GM21786 (cell line): ENCODE results near the gene TGFB2.
A peak's percentile ranks its signal among the peaks of the same experiment; 100 is the strongest.

Experiments used
- ATAC-seq: cut with Tn5 transposase; IDR thresholded peaks from one replicate; pipeline ENCODE4 v1.9.1; 2021; ENCODE audit not compliant: unreplicated experiment

Gene TGFB2

DNA sequence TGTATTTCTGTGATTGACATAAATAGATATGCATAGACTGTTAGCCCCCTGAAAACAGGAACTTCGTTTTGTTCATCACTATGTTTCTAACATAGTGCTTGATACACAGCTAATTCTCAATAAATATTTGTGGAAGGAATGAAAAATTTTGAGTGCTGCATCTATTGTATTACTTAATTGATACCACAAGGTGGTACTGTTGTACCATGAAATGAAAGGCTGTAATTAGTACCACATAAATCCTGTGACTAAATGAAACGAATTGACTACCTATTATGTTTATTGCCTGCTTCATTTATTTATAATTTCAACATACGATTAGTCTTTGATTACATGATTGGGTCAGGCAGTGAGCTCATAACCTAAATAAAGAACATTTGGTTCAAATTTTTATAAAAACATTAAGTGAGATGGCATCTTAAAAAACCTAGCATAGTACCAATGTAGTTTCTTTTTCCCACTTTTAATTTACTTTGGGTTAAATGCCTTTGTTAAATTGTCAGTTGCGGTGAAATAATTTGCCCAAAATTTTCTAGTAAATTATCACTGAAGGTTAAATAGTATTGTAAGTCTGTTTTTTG lies 15.0 kb upstream of the TGFB2 start:
- peak; percentile 71 for ATAC-seq

DNA sequence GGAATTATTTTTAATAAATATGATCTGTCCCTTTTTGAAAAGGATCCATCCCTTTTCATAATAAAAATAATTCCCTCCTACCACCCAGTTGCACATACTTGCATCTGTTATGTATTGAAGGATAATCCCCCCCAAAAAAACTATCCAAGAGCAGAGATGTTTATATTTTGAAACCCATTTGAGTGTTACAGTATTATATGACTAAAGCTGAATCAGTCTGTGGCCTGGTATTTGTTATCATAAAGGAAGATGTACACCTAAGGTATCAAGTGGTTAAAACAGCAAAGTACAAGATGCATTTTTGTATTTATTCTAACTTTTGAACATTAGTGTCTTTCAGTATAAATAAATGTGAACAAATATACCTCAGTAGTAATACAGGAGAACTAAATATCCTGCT lies 12.7 kb upstream of the TGFB2 start:
- no peak for ATAC-seq

DNA sequence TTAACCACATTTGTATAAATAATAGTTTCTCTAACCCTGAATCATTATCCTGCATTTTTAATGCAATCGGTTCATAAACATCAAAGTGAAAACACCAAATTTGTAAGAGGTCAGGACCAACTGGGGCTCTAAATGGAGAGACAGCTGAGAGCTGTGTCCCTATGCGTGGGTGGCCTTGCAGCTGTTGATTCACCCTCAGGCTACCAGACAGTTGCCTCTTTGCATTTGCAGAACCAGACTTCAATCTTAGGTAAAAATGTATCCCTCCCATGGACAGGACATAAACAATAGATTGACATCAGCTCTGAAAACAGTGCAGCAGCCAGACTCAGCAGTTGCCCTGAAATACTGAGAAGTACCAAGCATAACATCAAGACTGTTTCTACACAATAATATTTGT lies 8.8 kb upstream of the TGFB2 start:
- no peak for ATAC-seq

DNA sequence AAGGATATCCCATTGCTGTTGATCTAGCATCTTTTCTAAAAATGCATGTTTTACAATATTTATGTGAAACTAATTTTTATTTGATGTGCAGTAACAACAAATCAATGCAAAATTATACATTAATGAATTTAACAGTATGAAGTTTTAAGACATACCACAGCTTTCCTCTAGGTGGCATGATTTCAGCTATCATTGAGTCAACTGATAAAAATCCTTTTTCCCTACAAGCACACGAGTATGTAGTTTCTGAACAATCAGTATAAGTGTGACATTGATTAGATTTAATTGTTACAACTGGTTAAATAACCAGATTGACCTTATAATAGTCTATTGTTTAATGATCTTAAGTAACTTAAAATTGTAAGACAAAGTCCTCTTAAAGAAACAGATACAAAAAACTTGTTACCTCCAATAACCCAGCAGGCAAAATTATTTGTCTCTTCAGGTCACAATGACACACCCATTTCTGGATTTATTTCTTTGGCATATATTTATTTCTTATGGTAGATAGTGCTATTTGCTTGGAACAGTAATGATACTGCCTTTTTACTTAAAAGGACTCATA lies 5.8 kb upstream of the TGFB2 start:
- ATAC-seq, result peak; percentile 75

DNA sequence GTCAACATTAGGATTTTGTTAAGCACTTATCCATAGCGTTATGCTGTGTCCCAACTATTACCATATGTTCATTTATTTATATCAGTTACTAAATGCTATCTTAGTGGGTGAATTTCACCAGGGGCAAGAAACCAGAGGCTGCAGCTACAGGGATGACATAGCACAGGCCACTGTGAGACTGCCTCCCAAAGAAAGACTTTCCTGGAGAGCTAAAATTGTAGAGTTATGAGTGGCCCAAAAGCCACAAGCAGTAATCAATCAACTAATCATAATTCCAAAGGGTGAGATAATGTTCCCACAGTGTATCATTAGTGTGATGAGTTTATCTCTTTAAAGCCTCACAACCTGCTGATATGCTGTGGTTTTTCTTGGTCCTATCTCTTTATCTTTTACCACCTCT lies 3.8 kb upstream of the TGFB2 start:
- no peak for ATAC-seq

DNA sequence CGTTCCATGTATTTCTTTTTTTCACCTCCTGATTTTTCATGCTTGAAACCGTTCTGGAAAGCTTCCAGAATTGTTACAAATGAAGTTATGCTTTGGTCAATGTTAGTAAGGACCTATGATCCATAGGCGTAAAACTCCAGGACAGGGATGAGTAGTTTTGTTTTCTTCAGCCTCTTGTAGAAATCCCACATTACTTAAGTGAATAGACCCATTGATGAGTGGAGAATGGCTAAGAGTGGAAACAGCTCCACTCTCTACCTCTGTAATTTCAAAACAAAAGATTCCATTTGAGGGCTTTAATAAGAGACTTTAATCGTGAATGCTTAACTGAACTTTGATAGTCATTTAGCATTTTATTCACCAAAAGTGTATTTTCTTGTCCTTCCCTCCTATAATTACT lies 3.0 kb upstream of the TGFB2 start:
- no peak for ATAC-seq

DNA sequence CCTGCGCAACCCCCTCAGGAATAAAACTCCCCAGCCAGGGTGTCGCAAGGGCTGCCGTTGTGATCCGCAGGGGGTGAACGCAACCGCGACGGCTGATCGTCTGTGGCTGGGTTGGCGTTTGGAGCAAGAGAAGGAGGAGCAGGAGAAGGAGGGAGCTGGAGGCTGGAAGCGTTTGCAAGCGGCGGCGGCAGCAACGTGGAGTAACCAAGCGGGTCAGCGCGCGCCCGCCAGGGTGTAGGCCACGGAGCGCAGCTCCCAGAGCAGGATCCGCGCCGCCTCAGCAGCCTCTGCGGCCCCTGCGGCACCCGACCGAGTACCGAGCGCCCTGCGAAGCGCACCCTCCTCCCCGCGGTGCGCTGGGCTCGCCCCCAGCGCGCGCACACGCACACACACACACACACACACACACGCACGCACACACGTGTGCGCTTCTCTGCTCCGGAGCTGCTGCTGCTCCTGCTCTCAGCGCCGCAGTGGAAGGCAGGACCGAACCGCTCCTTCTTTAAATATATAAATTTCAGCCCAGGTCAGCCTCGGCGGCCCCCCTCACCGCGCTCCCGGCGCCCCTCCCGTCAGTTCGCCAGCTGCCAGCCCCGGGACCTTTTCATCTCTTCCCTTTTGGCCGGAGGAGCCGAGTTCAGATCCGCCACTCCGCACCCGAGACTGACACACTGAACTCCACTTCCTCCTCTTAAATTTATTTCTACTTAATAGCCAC lies 696 bp downstream of the TGFB2 start:
- ATAC-seq, result peak; percentile 41

DNA sequence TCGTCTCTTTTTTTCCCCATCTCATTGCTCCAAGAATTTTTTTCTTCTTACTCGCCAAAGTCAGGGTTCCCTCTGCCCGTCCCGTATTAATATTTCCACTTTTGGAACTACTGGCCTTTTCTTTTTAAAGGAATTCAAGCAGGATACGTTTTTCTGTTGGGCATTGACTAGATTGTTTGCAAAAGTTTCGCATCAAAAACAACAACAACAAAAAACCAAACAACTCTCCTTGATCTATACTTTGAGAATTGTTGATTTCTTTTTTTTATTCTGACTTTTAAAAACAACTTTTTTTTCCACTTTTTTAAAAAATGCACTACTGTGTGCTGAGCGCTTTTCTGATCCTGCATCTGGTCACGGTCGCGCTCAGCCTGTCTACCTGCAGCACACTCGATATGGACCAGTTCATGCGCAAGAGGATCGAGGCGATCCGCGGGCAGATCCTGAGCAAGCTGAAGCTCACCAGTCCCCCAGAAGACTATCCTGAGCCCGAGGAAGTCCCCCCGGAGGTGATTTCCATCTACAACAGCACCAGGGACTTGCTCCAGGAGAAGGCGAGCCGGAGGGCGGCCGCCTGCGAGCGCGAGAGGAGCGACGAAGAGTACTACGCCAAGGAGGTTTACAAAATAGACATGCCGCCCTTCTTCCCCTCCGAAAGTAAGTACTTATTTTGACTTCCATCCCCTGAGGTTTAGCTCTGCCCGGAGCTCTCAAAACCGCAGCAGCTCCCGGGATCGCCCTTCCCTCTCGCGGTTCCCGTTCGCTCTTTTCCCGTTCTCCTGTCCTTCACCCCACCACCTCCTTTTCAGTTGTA lies 1.5 kb downstream of the TGFB2 start:
- no peak for ATAC-seq

DNA sequence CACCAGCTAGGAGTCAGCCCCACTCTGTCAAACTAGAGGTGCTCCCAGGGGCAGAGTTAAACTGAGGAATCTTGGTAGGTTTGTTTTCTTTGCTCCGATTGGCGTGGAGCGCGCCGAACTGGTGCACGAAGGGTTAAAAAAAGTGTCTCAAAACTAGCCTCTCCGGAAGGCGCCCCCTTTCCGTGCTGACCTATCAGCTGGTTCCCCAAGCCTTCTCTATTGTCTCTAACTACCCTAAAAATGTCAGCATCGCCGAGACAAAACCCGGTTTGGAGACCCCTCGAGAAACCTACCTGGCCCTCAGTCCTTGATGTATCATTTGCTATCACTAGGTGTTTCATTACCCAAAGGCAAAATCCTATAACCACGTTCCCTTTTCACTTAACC lies 2.2 kb downstream of the TGFB2 start:
- ATAC-seq, result no peak

DNA sequence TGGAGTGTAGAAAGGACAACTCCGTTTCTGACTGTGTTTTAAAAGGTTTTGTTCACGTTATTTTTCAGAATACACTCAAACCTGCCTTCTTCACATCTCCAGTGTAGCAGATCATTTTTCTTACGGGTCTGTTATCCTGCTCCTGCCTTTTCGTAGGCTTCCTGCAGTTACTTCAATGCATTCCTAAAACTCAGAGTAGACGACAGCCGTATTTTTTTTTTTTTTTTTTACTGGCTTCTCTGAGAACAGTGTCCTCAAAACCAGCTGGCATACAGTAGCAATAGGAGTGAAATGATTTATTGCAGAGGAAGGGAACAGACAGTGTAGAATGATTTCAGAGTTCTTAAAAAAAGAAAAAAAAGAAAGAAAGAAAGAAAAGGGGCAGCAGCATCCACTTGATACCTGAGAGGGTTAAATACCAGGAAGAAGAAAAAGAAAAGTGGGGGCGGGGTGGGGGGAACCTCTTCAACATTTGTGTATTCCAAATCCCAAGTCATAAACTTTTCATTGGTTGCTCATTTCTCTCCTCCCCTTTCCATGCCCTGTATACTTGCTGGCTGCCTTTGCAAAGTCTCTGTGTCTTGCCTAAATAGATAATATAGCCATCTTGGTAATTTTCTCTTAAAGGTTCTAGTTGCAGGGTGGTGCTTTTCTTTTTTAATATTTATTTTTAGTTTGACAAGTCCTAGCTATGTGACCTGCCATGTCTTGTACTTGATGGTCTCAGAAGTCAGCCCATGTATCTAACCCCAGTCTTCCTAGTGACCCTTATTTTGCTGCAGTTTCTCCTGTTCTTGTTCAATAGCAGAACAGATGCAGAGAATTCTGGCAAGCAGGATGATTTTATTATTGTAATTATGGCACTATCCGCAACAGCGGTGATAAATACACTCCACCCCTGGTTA lies 2.8 kb downstream of the TGFB2 start:
- ATAC-seq, result no peak

DNA sequence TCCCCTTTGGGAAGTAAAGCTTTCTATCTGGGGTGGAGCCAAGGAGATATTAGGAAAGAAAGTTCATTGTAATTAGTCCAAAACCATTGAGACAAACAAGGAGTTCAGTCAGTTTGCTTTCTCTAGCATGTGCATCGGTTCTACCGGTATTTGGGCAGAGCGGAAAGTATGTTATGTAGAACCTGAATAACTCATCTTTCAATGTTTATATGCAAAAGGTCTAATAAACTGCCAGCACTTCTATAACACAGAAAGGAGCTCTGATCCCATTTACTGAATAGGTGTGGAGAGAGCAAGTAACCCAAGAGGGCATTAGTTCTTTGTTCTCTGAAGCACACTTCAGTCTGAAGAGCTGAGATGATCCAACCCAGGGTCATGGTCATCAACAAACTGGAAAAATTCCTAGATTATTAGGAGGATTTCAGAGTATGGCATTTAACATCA lies 3.5 kb downstream of the TGFB2 start:
- ATAC-seq, result no peak

DNA sequence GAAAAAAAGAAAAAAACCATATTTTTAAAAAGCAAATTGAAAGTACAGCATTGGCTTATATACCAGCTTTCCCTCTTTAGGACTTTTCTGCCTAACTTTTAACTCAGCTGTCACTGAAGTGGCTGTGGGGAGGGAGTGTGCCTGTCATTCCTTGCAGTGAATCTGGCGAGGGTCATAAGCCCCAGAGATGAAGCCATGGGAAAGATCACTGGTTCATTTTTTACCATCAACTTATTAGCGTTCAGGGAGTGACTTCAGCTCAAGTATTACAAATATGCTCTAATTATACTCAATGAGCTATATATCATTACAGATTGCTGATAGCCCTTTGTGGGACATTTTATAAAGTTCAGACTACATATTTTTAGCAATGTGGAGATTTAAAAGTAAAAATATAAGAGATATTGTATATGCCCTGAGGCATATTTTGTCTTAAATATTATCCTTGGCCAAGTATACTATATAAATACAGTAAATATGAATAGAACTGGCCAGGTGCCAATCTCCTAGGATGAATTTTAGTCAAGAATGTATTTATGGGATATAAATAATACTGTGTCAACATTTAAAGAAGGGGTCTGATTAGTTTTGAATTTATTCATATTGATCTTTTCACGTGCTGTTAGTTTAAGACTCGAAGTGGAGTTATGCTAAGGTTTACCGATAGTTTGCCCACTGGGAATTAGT lies 4.4 kb downstream of the TGFB2 start:
- ATAC-seq, result no peak

DNA sequence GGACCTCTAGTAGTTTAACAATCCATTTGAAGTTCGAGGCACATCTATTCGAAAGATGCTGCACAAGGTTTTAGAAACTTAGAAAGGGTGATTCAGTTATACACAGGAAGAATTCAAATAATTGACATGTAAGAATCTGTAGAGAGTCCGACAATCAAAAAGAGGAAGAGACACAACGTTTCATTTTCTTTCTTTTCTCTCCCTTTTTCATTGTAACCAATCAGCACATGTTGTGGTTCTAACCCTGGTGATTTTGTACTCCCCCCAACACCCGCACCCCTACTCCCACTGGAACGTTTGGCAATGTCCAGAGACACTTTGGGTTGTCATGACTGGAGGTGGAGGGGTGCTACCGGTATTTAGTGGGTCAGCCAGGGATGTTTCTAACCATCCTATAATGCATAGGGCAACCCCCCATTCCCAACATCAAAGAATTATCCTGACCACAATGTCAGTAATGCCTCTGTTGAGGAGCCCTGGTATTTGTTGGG lies 4.9 kb downstream of the TGFB2 start:
- no peak for ATAC-seq

DNA sequence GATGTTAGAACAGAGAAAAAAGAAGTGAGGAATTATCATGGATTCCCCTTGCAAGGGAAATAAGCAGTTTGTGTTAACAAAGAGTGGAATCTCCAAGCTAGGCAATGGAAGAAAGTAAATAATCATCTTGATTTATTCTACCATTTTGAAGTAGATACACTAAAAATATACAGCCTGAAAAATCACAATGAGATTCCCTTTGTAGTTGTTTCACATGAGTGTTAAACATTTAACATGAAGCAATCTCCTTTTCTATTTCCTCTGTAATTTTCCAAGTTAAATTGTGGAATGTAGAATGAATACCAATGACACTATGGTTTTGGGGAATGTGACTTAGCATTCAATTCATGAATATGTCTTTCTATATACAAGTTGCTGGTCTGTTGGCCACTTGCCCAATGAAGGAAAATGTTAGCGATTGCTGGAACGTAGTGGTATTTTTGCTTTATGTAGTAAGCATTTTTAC lies 5.7 kb downstream of the TGFB2 start:
- ATAC-seq, result no peak

DNA sequence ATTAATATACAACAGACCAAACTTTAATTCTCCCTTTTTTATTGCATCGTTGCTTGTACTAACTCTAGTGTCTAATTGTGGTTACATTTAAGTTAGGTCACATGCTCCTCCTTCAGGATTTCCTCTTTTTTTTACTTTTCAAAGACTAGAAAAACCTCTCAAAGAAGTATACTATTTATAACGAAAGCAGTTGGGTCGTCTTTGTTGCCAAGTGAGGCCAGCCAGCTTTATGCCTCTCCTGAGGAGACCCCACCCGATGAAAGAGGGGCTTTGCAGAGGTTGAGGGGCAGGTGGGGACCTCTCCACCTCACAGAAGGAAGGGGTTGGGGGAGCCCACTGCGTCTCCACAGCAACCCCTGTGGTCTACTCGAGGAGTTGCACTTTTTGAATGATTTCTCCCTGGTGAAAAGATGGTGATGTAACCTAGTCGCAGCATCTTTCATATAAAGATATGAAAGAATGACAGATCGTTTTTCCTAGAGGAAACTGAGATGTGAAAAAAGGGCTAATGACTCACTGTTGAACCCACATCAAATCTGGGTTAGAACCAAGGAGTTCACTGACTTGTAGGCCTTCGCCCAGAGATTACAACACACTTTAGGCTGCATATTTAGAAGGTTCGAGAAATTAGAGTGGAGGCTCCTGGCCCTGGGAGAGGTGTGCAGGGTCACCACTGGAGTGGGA lies 6.4 kb downstream of the TGFB2 start:
- peak; percentile 57 for ATAC-seq

DNA sequence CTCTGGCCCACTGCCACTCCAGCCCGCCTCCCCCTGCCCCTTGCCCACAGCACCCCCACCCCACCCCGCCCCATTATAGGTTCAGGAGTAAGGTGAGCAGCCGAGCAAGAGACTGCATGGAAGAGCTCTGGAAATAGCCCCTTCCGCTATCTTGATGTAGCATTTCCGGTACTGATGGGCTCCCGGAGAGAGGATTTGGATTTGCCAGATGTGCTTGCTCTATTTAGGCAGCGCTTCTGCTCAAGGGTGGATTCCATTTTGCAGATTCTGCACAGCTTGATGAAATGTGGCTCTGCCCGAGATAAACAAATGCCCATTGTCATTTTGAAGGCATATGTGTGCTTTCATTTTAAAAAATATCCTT lies 6.9 kb downstream of the TGFB2 start:
- no peak for ATAC-seq

DNA sequence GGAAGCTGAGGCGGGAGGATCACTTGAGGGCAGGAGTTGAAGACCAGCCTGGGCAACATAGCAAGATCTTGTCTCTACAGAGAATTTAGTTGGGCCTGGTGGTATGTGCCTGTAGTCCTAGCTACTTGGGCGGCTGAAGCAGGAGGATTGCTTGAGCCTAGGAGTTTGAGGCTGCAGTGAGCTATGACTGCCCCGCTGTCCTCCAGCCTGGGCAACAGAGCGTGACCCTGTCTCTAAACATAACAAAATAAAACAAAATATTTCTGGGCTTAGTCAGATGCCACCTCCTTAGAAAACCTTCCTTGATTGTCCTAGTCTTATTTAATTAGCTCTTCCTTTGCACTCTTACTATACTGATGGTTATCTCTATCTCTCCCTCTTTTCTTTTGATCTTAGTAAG lies 8.5 kb downstream of the TGFB2 start:
- ATAC-seq, result no peak

DNA sequence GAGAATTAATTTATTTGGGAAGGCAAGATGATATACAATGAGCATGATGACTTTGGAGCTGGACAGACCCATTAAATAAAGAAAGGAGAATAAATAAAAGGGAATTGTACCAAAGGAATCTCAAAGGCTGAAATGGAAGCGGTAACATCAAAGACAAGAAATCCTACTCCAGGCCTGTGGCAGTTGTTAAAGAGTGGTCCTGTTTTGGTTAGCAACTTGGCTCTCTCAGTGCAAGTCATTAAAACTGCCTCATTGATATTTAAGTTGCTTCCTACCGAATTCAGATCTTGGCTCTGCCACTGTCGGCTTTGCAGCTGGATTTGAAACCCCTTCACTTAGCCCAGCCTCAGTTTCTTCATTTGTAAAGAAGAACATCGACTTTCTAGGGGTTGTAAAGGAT lies 10.1 kb downstream of the TGFB2 start:
- no peak for ATAC-seq

DNA sequence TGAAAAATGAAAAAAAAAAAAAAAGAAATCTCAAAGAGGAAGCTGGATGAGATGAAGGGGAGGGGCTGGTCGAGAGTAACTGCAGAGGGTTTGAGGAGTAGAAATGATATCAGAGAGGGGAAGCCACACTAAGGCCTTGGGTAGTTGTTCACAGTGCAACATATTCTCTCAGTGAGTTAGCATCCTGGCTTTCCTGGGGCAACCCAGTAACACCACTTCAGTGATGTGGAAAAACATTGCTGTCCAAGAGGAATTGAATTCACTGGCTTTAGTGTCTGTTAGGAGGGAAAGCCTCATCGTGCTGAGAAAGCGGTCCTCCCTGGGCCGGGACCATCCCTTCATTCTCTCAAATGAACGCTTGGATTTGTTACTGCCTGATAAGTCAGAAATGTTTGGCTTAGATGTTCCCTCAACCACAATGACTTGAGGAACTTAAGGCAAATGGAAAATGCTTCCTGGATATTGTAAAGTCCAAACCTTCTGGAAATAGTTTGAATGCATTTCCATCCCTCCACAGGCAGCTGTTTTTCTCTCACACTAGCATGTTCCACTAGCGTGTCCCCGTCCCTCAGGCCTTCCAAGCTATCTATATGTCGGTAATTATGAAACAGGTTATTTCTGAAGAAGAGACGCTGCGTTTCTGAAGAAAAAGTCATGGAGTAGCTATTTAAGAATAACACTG lies 12.2 kb downstream of the TGFB2 start:
- no peak for ATAC-seq
